Inferior parietal cortex (tissue), 1 donor: ENCODE data around the gene SERTAD2.

Experiments
- DNase-seq: peaks from one replicate; pipeline ENCODE4 v3.0.0-alpha.2; 2016; ENCODE audit errors: extremely low spot score

The SERTAD2 gene

GRCh38 chr2:64629329-64629781 is 24.4 kb downstream of the SERTAD2 start:
- DNase-seq, result no peak

GRCh38 chr2:64627860-64628841 is 25.6 kb downstream of the SERTAD2 start:
- no peak for DNase-seq

GRCh38 chr2:64626963-64627760 is 26.6 kb downstream of the SERTAD2 start:
- DNase-seq, result no peak

GRCh38 chr2:64626146-64626809 is 27.4 kb downstream of the SERTAD2 start:
- DNase-seq, result no peak

DNA sequence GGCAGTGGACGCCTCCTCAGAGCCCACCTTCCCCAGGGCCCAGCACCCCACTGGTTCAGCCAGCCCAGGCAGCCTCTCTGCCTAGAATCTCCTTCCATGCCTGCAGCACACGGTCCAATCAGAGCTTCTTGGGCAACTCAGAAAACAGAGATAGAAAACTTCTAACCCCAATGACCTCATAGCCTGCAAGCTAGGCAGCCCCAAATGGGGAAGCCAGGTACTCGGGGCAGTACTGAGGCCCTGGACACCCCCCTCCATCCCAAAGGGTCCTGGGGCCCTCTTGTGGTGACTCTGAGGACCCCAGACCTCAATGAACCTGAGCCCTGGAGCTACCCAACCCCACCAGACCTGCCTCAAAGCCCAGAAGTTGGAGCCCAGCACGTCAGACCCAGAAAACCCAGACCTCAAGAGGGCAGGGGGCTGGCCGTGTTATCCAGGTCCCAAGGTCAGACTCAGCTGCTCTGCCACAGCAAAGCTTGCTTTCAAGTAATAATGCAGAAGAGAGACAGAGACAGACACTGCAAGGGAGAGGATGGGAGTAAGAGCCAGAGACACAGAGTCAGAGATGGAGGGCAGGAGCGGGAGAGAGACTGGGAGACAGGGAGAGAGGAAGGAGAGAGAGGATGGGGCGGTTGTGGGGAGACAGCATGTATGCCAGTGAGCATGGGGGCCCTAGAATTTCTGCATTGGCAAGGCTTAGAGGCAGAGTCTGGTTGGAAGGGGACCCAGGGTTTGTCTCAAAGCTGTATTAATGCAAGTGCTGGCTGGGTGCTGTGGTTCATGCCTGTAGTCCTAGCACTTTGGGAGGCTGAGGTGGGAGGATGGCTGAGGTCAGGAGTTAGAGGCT is 28.2 kb downstream of the SERTAD2 start:
- DNase-seq, result no peak

DNA sequence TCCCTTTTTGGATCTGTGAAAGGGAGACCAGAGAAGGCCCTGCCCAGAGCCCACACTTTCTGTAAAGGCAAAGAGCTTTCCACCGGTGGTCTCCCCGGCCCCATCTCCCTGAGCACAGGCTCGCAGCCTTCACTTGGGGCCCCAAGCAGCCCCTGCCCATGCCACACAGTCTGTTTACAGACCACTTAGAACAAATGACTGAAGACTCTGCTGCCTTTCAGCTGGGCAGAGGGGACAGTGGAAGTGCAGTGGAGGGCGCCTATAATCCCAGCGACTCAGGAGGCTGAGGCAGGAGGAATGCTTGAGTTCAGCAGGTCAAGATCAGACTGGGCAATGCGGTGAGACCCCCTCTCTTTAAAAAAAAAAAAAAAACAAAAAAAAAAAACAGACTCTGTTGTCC is 28.9 kb downstream of the SERTAD2 start:
- DNase-seq, result no peak

DNA sequence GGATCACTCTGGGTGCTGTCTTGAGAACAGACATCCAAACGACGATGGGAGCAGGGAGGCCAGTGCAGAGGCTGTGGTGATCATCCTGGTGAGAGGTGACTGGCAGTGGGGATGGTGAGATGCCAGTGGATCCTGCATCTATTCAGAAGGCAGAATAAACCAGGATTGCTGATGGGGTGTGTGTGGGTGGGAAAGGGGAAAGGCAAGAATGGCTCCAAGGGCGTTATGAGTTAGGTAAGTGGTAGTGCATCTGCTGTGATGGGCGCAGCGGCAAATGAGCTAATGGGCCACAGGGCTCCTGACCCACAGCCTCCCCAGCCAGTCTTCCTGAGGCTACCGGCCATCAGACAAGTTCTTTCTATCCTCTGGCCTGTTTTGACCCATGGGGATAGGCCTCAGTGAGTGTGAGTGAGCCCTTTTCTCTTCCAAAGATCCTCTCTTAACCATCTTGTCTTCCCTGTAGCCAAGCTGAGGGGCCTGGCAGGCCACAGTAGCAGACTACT is 29.6 kb downstream of the SERTAD2 start:
- DNase-seq, result no peak

- DNase-seq, result no peak
Measured at GRCh38 chr2:64623242-64623850, 30.4 kb downstream of the SERTAD2 start.

DNA sequence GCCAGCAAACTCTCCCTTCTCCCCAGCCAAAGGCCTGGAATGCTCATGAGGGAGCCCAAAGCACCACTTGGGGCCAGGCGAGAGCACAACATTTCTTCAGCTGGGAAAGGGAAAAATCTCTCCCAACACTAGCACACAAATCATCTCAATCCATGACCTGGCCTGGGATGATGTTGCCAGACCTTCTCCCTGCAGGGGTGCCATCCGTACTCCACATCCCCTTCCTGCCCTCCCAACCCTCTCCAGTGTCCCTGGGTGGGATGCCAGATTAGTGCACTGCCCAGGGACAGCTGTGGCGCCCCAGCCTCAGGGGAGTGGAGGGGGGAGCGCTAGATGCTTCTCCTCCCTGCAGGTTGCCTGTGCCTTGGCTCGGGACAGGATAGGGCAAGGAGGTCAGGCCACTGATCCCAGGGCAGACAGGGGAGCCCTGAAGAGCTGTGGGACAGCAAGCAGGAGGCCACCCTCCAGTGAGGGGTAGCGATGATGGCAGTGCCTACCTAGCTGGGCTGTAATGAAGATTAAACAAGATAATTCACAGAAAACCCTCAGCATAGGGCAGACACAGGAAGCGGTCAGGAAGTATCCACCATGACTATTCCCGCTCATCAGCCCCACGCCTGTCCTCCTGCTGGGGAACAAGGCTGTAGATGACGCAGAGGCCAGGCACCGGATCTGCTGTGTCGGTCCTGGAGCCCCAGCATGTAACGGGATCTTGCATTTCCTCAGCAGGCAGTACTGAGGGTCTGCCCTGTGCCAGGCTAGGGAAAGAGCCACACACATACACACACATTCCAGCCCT is 31.1 kb downstream of the SERTAD2 start:
- no peak for DNase-seq

DNA sequence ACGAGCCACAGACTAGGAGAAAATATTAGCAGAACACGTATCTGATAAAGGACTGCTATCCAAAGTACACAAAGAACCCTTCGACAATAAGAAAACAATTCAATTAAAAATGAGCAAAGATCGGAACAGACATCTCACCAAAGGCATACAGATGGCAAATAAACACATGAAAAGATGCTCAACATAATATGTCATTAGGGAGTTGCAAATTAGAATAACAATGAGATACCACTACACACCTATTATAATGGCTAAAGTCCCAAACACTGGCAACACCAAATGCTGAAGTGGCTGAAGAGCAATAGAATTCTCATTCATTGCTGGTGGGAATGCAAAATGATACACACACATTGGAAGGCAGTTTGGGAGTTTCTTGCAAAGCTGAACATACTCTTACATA is 33.1 kb downstream of the SERTAD2 start:
- DNase-seq, result no peak

- DNase-seq, result no peak
Measured at GRCh38 chr2:64617631-64618151, 36.0 kb downstream of the SERTAD2 start.

DNA sequence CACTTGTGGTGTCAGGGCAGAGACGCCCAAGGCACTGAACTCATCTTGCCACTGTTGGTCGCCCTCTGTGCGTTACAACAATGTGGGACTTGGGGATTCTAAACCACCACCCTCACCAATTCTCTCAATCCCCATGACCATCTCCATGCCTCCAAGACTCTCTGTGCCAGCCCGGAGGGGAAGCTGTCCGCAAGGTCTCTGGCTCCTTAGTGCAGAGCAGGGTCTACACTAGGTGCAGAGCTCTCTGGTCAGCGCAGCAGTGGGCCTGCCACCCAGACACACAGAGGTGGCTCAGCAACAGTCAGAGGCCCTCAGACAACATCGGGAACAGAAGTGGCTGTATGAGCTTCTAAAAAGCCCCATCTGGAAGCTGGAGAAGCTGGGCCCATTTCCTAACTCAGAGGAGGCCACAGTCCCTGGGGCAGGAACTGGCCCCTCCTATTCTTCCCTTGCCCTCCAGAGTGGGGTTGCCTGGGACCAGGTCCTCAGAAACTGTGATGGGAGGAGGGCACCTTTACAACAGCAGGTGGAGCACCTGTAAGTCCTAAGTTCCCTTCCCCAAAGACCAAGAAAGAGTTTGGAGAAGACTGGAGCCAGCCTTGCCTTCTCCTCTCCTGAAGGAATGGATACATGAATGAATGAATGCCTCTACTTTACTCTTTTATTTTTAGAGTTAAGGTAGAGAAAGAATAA is 37.7 kb downstream of the SERTAD2 start:
- DNase-seq, result no peak

DNA sequence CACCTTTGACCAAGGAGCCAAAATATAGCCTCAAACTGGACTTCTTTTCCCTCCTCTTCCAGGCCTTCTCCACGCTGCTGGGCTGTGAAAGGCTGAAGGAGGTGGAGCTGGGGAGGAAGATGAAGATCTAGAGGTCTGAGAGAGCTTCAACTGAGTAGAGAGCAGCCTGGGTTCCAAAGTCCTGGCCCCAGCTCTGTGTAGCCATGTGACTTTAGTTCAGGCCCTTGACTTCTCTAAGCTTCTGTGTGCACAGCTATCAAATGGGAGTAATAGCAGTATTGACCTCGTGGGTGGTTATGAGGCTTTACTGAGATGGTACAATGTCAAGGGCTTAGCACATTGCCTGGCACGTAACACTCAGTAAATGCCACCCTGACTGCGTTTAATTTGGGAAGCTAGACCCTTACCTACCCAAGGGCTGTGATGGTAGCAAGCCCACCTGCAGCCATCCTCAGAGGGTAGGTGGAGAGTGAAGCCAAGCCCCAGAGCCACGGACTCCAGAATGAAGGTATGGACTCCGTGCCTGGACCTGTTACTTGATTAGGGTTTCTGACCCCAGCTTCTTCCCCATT is 38.4 kb downstream of the SERTAD2 start:
- no peak for DNase-seq

GRCh38 chr2:64613276-64613675 is 40.4 kb downstream of the SERTAD2 start:
- DNase-seq, result no peak

DNA sequence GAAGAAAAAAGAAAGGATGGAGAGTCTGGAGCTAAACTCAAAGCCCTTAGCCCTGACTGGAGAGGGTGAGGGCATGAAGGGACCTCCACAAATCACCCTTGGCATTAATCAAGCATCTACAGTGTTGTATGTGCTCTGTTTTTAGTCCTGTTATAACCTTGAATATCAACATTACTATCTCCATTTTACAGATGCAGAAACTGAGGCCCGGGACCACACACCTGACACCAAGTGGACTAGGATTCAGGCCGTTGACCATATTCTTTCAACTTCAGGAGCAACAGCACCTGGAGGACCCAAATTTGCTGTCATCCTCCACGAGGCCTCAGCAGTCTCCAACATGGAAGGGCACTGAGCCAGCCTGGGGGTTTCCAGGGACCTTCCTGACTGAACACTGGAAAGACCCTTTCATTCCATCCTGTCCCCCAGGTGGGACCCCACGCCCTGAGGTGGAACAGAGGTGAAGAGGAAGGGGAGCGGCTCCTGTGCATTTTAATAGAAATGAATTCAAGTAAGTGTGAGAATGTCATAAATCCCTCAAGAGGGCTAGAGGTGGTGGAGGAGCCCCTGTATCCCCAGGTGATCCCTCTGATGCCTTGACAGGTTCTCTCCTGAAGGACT is 41.0 kb downstream of the SERTAD2 start:
- no peak for DNase-seq

DNA sequence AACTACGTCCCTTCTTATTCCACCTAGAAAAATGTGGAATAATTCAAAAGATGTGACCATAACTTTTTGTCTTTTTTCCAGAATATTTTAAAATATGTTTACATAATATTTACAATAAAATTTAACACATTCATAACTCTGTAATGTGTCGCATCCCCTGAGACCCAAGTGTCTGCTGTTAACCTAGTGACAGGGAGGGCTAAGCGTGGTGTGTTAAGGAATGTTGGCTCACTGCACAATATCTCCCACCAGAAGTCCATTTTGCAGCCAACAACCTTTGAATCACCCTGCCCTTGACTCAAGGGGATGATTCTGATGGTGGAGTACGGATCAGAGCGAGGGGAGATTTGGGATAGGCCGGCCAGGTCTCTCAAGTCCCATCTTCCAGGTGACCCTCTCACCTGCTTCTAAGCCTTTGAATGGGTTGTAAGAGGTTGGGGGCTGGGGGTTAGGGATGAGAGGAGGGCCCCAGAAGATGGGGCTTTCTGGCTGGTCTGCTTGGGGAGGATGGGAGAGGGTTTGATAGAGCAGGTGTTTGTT is 43.3 kb downstream of the SERTAD2 start:
- no peak for DNase-seq

GRCh38 chr2:64609942-64610281 is 43.8 kb downstream of the SERTAD2 start:
- no peak for DNase-seq
